GM19025 (cell line): ENCODE data around the gene FIGNL2.

Experiments
- ATAC-seq: cut with Tn5 transposase; IDR thresholded peaks from one replicate; pipeline ENCODE4 v1.9.1; 2021; ENCODE audit warnings: mild to moderate bottlenecking, low read depth, moderate library complexity; ENCODE audit not compliant: unreplicated experiment

The FIGNL2 gene

DNA sequence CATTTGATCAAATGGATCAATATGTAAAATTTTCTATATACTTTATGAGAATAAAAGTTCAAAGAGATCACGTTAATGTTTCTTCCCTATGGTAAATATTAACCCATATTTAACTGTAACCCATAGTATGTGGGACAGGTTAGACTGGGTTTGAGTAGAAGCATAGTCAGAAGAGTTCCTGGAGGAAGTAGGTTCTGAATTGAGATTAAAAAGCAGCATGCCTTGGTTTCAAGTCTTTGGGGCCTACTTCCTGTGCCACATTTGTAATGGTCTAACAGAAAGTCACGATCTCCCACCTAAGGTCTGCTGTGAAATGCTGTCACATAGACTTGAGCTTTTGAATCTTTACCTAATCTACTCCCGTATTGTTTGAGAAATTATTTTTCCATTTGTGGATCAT, 63.8 kb downstream of the FIGNL2 start:
- ATAC-seq, result no peak

DNA sequence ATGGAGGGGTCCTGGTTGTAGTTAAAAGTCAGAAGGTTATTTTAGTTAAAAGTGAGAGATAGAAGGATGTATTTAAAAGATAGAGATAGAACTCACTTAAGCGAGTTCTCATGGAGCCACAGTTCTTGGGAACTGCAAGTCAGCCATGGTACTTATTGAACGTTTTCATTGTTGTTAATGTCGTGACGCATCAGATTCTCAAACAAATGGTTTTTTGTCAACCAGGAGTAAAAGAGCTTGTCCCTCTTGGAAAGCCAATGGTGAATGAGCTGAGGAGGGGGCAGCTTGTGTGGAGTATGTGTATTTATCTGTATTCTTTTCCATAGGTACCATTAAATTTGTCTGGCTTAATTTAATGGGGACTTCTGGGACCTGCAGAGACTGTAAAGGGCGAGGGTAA, 68.6 kb downstream of the FIGNL2 start:
- no peak for ATAC-seq

DNA sequence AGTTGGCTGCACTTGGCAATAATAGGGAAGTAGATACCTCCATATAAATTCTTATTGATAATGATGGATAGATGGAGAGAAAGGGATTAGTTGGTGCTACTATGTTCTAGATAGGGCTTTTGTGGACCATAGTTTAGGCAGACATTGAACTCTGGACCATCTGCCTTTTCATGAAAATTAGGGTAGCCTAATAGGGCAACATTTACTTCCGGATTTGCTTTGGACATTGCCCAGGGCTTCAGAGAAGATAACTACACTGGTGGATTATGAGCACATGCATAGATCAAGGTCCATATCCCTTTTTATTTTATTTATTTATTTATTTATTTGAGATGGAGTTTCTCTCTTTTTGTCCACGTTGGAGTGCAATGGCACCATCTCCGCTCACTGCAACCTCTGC, 70.5 kb downstream of the FIGNL2 start:
- ATAC-seq, result no peak

DNA sequence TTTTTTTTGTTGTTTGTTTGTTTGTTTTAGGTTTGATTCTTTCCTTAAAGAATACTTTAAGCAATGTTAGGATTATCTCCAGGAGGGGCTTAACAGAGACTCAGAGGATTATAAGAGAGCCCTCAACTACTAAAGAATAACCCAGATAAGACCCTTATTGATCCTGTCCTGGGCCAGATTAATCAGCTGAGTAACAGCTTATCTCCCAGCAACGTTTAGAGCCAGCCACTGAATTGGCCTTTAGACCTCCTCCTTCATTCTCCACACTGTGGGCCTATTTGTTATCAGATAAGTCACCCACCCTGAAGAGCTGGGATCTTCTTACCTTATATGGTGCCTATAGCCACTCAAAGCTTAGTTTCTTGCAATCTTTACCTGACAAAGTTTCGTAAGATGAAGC, 71.1 kb downstream of the FIGNL2 start:
- ATAC-seq, result no peak

- ATAC-seq, result no peak
These were observed 73.6 kb downstream of the FIGNL2 start for GRCh38 chr12:51774933-51775332.

DNA sequence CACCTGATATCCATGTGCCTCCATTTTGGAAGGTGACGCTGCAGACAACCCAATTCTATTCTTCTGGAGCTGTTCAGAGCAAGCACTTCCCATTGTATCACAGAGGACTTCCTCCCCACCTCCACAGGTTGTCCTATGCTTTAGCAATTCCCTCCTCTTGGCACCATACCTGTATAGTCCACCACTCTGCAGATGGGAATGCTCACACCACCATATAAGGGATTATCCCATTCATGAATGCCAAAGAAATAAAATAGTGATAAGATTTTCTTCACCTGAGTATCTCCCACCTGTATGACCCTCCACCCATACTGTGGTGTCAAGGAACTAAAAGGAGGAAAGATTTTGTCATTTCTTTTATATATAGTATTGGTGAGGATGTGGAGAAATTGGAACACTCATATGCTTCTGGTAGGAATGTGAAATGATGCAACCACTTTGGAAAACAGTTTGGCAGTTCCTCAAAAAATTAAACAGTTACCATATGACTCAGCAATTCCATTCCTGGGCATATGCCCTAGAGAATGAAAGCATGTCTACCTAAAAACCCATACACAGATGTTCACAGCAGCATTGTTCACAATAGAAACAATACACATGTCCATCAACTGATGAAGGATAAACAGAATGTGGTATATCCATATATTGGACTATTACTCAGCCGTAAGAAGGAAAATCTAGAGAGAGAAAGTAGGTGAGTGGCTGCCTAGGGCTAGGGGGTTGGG, 75.2 kb downstream of the FIGNL2 start:
- ATAC-seq, result no peak

DNA sequence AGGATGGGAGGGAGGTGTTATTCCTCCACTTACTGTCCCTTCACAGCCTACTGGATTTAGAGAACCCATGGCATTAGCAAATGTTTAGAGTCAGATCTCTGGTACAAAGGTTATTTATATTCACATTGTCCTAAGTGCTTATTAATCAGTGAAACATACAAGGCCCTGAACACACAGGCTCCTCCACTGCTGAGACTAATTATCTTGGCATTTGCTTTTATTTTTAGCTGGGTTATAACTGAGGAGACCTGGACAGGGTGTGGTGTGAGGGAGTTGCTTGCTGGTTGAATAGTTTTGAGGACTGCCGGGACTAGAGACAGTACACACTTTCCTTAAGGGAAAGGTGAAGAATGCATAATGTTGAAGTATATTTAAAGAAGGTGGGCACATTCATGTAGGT, 77.5 kb downstream of the FIGNL2 start:
- ATAC-seq, result no peak
